OCI-LY3 (cell line): Measurements from ENCODE around the gene ACSBG1.

ENCODE experiments used
- CTCF ChIP-seq: fragments of 200-600, 300-600 bp; sonication (generic); IDR thresholded peaks from 2 replicates; pipeline ENCODE4 v1.5.1; 2014; ENCODE audit warnings: antibody characterized with exemption, low read length, low read depth
- EZH2phosphoT487 ChIP-seq: fragments of 200-600 bp; shearing (Covaris generic); IDR thresholded peaks from 2 replicates; pipeline ENCODE4 v1.6.1; 2018; ENCODE audit warnings: antibody characterized with exemption, mixed run types, low read depth

- no peak for TF ChIP-seq CTCF
- TF ChIP-seq EZH2phosphoT487 = no peak
These were observed 10.5 kb upstream of the ACSBG1 start for GRCh38 chr15:78244893-78245292.
